ENCODE data around the gene MSH5.
A peak's percentile ranks its signal among the peaks of the same experiment; 100 is the strongest.

The MSH5 gene

DNA sequence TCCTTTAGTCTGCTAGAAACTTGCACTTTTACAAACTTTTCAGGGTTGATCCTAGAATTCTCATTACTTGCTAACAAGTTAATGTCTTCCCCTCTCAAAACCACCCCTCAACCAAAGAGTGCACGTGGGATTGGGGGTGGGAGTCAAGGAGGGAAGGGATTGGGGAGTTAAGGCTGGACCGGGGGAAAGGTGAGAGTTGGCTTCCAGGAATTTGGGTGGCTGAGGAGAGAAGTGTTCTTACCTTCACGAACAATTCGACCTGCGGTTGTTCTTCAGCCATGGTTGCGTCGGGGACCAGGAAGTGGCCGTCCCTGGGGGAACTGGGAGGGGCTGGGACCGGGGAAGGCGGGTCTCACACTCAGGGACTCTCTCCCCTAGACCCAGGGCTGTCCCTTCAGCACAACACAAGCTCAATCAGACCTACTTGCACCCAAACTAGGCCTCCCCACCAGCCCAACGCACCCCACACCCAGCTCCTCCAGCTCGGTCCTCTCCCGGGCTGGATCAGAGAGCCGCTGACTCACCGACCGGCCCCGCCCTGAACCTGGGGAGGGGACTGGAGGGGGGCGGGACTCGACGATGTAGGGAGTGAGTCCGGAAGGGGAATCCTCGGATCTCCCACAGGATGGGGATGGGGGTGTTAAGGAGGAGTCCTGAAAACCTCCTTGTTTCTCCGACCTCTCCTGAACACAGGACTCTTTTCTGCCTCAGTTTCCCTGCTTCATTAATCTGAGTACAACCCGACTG lies 3.6 kb upstream of the MSH5 start, which contains the start of gene CLIC1:
CLIC1 (minus strand) TSS at position 510 of the 747 bp plus-strand sequence; CDS start at position 280, 230 bp downstream.
- TF ChIP-seq, protein P1, sequence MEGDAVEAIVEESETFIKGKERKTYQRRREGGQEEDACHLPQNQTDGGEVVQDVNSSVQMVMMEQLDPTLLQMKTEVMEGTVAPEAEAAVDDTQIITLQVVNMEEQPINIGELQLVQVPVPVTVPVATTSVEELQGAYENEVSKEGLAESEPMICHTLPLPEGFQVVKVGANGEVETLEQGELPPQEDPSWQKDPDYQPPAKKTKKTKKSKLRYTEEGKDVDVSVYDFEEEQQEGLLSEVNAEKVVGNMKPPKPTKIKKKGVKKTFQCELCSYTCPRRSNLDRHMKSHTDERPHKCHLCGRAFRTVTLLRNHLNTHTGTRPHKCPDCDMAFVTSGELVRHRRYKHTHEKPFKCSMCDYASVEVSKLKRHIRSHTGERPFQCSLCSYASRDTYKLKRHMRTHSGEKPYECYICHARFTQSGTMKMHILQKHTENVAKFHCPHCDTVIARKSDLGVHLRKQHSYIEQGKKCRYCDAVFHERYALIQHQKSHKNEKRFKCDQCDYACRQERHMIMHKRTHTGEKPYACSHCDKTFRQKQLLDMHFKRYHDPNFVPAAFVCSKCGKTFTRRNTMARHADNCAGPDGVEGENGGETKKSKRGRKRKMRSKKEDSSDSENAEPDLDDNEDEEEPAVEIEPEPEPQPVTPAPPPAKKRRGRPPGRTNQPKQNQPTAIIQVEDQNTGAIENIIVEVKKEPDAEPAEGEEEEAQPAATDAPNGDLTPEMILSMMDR (IDR thresholded peaks at IDR 0.05), result no peak

DNA sequence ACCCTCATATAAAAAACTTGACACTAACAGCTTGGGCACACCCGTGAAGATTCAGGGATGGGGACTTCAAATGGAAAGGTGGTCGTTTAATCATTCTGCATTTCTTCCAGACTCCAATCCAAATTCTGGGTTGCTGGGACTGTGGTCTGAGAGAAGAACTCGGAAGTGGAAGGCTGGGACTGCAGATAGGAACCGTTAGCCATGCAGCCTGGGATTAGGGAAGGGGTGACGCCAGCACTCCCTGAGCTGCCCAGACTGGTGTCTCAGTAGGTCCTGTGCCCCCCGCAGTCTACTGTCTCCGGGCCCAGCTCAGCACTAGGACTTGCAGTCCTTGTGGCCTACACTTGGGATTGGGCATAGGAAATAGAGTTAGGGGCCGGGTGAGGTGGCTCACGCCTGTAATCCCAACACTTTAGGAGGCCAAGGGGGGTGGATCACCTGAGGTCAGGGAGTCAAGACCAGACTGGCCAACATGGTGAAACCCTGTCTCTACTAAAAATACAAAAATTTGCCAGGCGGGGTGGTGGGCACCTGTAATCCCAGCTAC lies 3.0 kb upstream of the MSH5 start:
- TF ChIP-seq, protein P1 (IDR thresholded peaks at IDR 0.05), result no peak

DNA sequence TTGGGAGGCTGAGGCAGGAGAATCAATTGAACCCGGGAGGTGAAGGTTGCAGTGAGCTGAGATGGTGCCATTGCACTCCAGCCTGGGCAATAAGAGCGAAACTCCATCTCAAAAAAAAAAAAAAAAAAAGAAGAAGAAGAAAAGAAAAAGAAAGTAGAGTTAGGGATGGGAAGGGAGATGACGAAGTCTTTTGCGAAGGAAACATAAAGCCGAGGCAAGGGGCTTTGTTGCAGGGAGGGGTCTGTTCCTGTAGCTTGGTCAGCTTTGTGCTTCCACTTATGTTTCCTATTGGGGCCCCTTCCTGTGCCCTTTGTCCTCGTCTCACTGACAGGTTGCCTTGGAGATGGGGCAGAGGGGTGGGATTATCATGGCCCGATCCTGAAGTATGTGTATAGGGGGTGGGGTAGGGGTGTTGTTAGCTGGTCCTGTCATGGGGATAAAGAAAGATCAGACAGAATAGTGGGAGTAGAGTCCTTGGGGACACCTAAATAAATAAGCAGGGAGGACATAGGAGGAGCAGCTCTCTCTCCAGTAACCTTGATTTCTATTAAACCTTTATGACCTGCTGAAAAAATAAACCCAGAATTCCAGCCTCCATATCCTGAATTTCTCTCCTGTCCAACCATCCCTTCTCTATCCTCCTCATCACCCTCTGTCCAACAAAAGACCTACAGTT lies 2.4 kb upstream of the MSH5 start:
- TF ChIP-seq, protein P1 (IDR thresholded peaks at IDR 0.05), result no peak

DNA sequence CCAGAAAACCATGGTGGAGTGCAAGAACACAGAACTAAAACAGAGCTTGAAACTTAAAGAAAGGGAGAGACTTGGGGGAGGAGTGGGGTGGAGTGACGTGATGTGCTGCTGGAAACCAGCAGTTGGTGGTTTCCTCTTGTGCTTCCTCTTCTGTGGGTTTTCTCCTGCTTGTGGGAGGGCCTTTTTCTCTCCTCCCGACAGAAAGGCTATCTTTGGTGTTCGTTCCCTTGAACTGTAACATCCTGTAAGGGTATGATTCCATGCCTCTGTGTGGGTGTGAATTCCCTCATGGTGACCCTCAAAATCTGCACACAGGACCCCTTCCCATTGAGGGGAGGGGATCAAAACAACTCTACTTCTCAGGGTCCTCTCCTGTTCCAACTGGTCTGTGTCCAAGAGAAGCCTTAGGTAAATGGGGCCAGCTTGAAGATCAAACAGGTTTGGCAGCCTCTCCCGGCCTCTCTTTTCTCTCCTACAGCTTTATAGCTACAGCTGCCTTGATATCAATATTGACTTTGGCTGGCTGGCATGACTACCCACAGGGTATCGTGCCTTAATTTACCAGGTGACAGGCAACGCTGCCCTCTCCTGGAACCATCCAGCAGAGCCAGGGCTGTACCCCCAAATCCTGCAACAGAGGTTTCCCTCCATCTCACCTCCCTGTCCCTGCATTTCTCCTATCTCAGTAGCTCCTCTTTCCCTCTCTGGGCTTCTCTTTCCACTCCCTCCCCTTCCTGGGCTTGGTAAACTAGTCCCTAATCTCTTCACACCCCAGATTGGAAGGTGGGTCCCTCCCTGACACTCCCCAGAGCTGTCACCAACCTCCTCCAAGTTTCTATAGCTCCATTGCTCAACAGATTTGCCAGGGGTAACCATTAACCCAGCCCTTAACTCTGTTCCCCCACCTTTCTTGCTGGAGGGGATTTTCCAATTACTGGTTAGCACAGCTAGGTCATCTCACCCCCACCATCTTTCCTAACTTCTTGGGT lies 1.5 kb upstream of the MSH5 start:
- TF ChIP-seq, protein P1 (IDR thresholded peaks at IDR 0.05), result peak; percentile 45; the same call in 1 of the 2 replicates

DNA sequence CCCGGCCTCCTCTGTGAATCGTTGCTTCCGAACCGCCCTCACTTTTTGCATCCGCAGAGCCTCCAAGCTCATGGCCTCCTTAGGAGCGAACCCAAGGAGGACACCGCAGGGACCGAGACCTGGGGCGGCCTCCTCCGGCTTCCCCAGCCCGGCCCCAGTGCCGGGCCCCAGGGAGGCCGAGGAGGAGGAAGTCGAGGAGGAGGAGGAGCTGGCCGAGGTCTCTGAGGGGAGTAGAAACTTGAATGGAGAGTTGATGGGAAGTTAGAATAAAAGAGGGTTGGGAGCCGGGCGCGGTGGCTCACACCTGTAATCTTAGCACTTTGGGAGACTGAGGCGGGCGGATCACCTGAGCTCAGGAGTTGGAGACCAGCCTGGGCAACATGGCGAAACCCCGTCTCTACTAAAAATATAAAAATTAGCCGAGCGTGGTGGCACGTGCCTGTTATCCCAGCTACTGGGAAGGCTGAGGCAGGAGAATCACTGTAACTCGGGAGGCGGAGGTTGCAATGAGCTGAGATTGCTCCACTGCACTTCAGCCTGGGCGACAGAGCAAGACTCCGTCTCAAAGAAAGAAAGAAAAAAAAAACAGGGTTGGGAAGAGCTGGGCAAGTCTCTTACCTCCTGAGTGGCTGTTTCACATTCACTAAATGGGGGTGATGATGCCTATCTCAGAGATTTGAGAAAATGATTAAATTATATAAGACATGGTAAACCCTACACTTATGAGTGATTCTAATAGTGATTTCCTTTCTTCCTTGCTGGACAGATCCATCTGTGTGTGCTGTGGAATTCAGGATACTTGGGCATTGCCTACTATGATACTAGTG lies 805 bp downstream of the MSH5 start:
- TF ChIP-seq, protein P1 (IDR thresholded peaks at IDR 0.05), result no peak

DNA sequence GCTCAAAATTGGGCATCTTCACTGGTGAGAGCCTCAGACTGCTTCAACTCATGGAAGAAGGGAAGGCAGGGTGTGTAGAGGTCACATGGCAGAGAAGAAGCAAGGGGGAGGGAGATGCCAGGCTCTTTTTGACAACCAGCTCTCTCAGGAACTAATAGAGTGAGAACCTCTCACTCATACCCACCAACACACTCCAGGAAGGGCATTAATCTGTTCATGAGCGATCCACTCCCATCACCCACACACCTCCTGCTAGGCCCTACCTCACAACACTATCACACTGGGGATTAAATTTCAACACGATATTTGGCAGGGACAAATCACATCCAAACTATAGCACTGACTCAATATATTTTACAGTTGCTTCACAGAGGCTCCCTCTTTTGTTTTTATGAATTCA lies 2.0 kb downstream of the MSH5 start:
- TF ChIP-seq, protein P1 (IDR thresholded peaks at IDR 0.05), result no peak

Data from LNCAP (cell line).